GM18873 (cell line): ENCODE data around the gene PLEKHG4.

Experiments used
- ATAC-seq: cut with Tn5 transposase; IDR thresholded peaks from one replicate; pipeline ENCODE4 v1.9.1; 2021; ENCODE audit warnings: mild to moderate bottlenecking, moderate library complexity, moderate number of reproducible peaks; ENCODE audit not compliant: unreplicated experiment, low FRiP score

The PLEKHG4 gene

DNA sequence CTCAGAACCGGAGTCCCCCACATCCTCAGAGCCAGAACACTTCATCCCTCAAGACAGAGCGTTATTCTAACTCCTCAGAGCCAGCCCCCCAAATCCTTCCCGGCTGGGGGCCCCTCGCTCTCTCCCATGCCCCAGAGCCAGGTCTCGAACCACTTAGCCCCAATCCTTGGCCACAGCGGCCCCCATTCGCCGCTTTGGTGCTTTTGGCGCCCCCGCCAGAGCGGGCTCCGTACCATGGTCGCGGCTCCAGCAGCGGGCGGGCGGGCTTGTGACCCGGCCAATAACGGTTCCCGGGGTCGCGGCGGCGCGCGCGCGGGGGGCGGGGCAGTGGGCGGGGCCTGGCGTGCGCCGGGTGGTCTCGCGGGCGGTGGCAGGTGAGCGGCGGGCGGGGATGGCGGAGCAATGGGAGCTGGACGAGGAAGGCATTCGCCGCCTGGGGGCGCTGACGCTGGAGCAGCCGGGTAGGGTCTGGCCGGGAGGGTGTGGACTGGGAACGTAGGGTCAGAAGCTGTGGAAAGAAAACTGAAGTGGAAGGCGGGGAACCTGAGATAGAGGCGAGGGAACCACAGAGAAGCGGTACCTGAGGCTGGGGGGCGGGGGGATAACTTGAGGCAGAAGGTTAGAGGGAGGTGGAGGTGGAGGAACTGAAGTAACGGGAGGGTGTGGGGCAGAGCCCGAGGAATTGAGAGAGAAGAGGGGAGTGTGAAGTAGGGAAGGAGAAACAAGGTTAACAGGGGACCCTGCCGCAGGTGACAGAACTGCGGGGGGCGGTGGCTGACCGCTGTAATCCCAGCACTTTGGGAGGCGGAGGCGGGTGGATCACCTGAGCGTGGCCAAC, 47.4 kb downstream of the PLEKHG4 start, which contains the start of the genes KCTD19 and LRRC36:
Gene KCTD19, minus strand, starts transcription at position 270 of the 838 bp plus-strand sequence. Its CDS starts 34 bp downstream, at position 236.
Gene LRRC36, plus strand, starts transcription at position 344 of the 838 bp plus-strand sequence. Its CDS starts 48 bp downstream, at position 392.
- ATAC-seq, result no peak

DNA sequence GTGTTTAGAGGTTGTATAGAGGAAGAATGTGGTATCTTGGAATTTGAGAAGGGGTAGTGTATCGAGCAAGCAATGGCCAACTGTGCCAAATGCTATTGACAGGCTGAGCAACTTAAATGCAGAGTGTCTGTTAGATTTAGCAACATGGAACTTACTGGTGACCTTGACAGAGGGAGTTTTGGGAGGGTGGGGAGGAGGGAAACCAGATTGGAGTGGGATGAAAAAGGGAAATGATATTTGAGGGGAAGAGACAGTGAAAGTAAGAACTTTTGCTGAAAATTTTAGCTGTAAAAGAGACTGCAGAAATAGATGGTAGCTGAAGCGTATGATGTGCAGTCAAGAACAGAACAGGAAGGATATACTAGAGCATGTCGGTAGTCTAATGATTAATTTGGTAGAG, 48.4 kb downstream of the PLEKHG4 start:
- ATAC-seq, result no peak

DNA sequence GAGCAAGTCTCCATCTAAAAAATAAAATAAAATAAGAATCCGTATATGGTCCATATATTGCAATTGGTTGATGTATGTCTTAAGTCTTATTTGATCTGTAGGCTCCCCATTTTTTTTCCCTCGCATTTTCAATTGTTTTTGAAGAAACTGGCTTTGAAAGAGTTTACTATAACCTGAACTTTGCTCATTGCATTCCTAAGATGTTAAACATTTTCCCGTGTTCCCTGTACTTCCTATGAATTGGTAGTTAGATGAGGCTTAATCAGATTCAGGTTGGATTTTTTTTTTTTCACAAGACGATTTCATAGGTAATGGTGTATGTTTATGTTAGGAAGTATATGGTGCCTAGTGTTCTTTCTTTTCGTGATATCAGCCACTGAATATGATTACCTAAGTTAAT, 50.6 kb downstream of the PLEKHG4 start:
- no peak for ATAC-seq

DNA sequence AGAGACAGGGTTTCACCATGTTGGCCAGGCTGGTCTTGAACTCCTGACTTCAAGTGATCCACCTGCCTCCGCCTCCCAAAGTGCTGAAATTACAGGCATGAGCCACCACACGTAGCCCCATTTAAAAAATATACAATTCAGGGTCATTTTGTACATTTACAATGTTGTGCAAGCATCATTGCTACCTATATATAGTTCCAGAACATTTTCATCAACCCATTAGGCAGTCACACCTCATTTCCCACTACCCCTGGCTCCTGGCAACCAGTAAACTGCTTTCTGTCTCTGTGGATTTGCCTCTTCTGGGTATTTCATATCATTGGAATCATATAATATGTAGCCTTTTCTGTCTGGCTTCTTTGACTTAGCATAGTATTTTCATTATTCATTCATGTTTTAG, 54.0 kb downstream of the PLEKHG4 start:
- ATAC-seq, result no peak

DNA sequence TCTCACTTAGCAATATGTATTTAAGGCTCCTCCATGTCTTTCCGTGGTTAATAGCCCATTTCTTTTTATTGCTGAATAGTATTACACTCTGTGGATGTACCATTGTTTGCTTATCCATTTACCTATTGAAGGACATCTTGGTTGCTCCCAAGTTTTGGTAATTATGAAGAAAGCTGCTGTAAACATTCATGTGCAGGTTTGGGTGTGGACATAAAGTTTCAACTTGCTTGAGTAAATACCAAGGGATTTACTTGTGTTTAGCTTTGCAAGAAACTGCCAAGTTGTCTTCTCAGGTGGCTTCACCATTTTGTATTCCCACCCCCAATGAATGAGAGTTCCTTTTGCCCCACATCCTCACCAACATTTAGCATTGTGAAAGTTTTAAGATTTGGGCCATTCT, 56.8 kb downstream of the PLEKHG4 start:
- no peak for ATAC-seq

DNA sequence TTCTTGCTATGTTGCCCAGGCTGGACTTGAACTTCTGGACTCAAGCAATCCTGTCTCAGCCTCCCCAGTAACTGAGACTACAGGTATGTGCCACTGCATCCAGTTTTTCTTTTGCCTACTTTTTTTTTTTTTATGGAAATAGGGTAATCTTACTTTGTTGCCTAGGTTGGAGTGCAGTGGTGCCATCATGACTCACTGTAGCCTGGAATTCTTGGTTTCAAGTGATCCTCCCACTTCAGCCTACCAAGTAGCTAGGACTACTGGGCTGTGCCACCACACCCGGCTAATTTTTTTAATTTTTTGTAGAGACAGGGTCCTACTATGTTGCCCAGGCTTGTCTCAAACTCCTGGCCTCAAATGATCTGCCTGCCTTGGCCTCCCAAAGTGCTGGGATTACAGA, 57.3 kb downstream of the PLEKHG4 start:
- no peak for ATAC-seq
